Measurements from ENCODE around the gene AKAP9.
"Not testable (repeated sequence)": the region's sequence is repeated elsewhere in the genome, so short reads cannot be mapped to it uniquely, and the experiment has no call there.

Gene AKAP9

DNA sequence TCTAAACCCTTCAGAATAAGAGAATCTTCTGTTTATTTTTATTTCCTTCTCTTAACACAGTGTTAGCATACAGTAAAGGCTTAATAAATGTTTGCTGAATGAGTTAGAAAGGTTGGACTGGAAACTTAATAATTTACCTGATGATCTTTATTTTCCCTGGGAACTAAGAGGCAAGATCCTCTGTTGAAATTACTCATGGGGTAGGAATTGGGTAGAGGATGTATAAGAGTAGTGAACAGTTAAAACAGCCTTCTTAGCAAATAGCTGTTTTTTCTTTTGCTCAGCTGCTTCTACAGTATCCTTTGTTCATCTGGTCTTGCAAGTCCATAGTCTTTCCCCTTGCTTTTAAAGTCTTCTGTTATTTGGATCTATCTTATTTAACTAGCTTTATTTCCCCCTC lies 80.0 kb downstream of the AKAP9 start:
- DNase-seq, result no peak

GRCh38 chr7:92025260-92025659 lies 84.6 kb downstream of the AKAP9 start:
- DNase-seq, result no peak

- DNase-seq, result not testable (repeated sequence)
Measured at GRCh38 chr7:92026635-92027034, 86.0 kb downstream of the AKAP9 start.

DNA sequence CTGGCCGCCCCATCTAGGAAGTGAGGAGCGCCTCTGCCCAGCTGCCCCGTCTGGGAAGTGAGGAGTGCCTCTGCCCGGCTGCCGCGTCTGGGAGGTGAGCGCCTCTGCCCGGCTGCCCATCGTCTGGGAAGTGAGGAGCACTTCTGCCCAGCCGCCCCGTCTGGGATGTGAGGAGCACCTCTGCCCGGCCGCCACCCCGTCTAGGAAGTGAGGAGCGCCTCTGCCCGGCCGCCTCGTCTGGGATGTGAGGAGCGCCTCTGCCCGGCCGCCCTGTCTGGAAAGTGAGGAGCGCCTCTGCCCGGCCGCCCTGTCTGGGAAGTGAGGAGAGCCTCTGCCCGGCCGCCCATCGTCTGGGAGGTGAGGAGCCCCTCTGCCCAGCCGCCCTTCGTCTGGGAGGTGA lies 86.5 kb downstream of the AKAP9 start:
- not testable (repeated sequence) for DNase-seq

GRCh38 chr7:92028226-92028625 lies 87.6 kb downstream of the AKAP9 start:
- no peak for DNase-seq

DNA sequence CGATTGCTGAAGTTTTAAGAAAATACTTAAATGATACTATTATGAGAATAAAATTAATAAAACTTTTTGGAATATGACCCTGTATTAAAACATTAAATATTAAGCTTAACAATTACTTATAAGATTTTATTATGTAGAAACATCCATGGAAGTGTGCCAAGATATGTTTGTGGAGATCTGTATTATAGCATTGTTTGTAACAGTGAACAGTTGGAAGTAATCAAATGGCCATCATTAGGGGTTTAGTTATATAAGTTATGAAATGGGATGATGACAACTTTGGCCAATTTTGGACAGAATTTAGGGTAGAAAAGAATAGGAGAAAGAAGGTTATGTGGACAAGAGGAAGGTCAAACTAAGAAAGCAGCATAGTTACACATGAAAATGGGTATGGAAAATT lies 88.0 kb downstream of the AKAP9 start:
- DNase-seq, result no peak

DNA sequence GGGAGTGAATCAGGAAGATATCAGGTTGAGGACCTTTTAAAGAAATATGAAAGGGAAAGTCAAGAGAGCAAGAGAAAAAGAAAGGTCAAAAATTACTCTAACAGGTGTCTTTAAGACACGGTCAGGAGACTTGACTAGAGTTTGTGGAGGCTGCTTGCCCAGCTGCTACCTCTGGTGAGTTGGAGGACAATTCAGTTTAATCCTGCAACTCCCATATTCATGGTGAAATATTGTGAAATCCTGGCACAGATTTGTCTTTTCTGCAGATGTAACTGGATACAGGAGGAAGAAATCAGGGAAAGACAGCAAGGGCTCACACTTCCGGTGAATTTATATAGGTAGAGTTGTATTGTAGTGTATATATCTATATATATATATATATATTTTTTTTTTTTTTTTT lies 93.5 kb downstream of the AKAP9 start:
- DNase-seq, result no peak

DNA sequence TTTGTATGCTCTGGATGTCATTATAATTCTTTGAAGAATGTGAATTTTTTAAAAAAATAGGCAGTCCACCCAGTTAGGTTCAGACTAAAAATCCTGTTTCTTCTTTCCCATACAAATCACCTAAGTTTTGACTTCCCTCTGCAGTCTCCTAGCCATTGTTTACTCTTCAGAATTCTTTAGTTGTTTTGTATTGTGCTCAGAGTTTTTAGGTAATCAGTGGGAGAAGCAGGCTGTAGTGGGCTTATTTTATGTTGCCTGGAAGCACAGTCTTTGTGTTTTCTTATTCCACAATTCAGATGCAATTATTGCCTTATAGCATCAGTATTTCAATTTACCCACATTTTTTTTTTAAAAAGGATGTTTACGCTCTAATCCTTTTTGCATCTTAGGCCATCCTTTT lies 94.9 kb downstream of the AKAP9 start:
- DNase-seq, result no peak

- DNase-seq, result no peak
Measured at GRCh38 chr7:92039900-92040299, 99.2 kb downstream of the AKAP9 start.

DNA sequence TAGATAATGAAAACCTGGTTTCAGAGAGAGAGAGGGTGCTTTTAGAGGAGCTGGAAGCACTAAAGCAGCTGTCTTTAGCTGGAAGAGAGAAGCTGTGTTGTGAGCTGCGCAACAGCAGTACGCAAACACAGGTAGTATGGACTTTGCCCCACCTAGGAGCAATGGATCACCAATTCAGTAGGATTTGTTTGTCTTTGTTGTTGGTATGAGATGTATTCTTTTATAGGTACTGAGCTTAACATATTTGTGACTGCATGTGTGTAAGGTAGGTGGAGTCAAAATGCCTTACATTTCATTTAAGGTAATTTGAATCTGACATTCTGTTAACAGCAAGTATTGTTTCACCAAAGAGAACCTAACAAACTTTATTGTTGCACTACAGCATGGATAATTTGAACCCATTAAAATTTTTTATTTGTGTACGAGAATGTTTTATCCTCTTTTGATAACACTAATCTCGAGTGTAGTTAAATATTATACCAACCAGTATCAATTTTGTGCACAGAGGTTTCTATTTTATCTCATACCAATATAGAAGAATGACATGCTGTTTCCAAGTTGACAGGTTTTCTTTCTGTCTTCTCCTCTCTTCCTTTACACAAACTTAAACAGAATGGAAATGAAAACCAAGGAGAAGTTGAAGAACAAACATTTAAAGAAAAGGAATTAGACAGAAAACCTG lies 101.5 kb downstream of the AKAP9 start:
- DNase-seq, result no peak

DNA sequence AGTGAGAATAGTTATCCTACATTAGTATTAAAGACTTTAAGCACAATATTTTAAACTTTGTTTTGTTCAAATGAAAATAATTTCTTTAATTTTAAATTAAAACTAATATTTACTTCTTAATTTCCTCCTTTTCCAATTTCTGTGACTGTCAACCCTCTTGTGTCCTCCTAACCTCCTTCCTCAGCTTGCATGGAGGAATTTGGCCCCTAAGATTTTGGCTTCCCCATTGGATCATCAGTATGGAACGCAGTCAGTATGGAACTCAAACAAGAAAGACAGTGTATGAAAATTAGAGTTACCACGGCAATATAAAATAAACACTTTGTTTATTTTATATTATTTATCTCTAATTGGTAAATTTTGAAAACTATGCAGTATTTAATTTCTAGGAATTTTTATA lies 102.4 kb downstream of the AKAP9 start:
- DNase-seq, result no peak

DNA sequence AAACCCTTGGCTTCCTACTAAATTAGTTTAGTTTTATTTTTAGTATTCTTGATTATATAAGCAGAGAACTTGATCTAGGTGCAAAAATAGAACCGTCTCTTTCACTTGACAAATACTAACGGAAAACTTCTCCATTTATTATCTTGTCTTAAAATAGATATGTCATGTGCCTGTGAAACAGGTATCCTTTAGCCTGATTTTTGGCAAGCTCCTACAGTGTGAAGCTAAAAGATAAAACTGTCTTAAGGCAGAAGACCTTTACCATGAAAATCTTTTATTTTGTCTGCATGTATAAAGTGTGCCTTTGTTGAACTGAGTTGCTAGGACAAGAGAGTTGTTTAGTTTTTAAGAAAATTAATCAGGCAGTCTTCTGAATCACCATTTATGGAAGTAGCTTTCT lies 103.0 kb downstream of the AKAP9 start:
- DNase-seq, result no peak

GRCh38 chr7:92044148-92044547 lies 103.5 kb downstream of the AKAP9 start:
- DNase-seq, result no peak

DNA sequence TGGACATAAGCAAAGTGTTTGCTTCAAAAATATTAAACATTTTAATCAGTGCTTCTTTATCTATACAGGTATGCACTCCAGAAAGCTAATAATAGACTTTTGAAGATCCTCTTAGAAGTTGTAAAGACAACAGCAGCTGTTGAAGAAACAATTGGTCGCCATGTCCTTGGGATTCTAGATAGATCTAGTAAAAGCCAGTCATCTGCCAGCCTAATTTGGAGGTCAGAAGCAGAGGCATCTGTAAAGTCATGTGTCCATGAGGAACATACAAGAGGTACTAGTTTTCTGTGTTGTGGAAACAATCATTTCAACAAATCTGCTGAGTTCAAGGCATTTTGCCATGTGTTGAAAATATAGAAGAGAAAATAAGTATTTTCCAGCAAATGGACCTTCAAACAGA lies 104.3 kb downstream of the AKAP9 start:
- no peak for DNase-seq

DNA sequence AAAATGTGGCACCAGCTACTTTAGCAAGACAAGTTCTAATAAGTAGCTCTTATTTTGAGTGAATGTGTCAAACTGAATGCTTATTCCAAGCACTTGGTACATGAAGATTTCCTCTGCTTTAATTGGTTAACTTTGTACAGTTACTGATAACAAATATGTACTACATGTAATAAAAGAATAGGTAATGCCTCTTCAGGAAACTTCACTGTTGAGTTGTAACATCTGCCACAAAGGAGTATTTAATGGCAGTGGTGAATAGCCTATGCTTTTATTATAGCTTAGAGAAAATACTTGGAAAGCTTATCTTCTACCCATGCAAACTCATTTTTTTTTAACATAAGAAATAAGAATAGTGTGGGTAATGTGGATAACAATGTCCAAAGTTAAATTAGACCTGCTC lies 111.0 kb downstream of the AKAP9 start:
- no peak for DNase-seq

- no peak for DNase-seq
Measured at GRCh38 chr7:92052159-92052558, 111.5 kb downstream of the AKAP9 start.

DNA sequence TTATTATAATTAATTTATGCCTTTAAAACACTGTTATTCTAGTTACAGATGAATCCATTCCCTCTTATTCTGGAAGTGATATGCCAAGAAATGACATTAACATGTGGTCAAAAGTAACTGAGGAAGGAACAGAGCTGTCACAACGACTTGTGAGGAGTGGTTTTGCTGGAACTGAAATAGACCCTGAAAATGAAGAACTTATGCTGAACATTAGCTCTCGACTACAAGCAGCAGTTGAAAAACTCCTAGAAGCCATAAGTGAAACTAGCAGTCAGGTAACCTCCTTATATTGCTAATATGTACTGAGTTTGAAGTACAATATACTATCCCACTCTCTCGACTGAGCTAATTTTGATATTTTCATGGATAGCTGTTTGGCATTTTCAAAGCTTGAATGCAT lies 112.0 kb downstream of the AKAP9 start:
- DNase-seq, result no peak

GRCh38 chr7:92053312-92053711 lies 112.7 kb downstream of the AKAP9 start:
- no peak for DNase-seq

GRCh38 chr7:92056286-92056685 lies 115.6 kb downstream of the AKAP9 start:
- DNase-seq, result no peak

- DNase-seq, result no peak
Measured at GRCh38 chr7:92057375-92057774, 116.7 kb downstream of the AKAP9 start.

DNA sequence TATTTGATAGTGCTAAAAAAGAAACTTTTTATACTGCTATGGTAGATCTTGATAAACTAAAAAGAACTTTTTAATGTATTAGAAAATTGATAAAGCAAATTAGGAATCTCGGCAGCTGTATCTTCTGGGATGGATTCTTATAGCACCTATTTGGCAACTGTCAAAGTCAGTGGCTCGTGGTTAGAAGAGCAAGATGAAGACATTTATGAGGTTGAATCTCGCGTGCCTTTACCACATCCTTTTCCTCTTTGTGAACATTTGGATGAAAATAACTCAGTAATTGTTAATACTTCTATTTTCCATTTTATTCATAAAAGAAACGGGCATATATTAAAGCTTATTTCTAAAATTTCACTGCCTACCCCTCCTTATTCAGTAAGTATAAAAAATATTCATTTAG lies 117.4 kb downstream of the AKAP9 start:
- no peak for DNase-seq

- no peak for DNase-seq
Measured at GRCh38 chr7:92058899-92059298, 118.2 kb downstream of the AKAP9 start.

DNA sequence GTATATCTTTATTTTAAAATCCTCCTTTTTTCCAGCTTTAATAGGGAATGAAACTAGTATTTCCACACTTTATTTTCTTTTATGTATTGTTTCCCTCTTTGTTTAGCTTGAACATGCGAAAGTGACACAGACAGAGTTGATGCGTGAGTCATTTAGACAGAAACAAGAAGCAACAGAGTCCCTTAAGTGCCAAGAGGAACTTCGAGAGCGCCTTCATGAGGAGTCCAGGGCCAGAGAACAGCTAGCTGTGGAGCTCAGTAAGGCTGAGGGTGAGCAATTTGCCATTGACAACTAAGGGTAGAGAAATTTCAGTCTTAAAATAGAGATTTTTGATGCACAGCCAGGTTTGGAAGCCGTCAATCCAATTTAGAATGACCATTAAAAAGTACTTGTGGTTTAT lies 120.5 kb downstream of the AKAP9 start:
- DNase-seq, result no peak

- no peak for DNase-seq
Measured at GRCh38 chr7:92064438-92065029, 123.9 kb downstream of the AKAP9 start.

DNA sequence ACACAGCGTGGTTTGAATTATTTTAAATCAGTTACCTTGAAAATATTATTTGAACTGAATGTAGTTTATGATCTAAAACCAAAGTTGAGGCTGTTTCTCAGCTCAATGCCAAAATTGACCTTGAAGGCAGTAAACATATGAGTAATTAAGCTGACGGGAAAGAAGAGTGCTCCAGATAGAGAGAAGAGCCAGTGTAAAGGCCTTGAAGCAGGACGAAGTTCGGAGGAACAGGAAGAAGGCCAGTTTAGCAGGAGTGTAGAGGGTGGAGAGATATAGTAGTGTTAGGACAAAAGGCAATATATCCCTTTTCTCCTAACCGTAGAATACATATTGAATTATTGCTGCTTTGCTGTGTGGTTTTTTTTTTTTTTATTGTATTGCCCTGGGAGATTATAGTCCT lies 130.4 kb downstream of the AKAP9 start:
- DNase-seq, result no peak

All from activated gamma-delta T cell (primary cell).